ENCODE measurements around the gene IFIH1.

The IFIH1 gene

DNA sequence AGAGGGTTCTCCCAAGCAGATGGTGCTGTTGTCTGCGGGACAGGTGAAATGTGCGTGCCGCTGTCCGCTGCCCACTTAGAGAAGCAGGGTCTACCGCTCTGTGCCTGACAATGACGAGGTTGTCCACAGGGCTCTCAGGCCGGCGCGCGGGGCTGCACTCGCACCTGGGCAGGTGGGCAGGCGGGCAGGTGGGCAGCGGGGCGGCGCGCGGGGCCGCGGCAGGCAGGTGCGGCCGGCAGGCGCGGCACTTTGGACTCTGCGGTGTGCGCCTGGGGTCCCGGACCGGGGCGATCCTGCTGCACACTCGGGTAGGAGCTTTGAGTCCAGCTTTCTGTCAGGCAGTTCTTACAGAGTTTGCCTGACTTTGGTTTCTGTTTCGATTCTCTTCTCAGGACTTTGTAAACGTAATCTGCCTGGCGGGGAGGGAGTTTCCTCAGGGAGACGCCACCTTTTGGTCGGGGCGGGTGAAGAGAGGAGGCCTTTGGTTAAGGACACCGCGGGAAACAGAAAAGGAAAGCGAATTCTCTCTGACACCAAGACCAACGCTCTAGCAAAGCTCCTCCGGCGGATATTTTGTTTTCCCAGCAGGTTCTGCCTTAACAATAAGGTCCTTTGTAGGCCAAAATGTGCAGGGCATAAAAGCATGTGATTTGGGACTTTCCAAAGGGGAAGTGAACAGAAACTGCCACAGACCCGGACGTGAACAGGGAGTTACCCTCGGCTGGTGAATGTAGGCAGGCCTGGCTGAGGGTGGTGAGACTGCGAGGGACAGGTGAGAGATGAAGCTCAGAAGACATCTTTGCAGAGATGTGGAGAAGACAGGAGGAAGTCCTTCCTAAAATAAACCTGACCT, at the start of gene IFIH1:
Gene IFIH1 (minus strand): TSS at position 357 of the 853 bp plus-strand sequence. CDS start 377 bp downstream, outside the sequence.
- Histone ChIP-seq H3K9ac (ENCODE audit: low read depth in 1 of 2, low read length in 2 of 2) (peak within 1 kb of the TSS; percentile 94 to 96), H3K27me3 (ENCODE audit: control insufficient read depth in 1 of 2, insufficient read depth in 2 of 2, low read length in 2 of 2) (no peaks in the 10 kb centered on the region), H3K4me3 (ENCODE audit: low read depth in 1 of 2, low read length in 2 of 2) (peak within 1 kb of the TSS; percentile 98 to 99), H3K36me3 (ENCODE audit: control insufficient read depth in 1 of 2, insufficient read depth in 2 of 2, low read length in 2 of 2) (peaks cover 0 to 3% of the 10 kb centered on the region in 2 donors), H3K9me3 (ENCODE audit: control insufficient read depth in 1 of 2, low read length in 2 of 2) (peaks cover 0 to 2% of the 10 kb centered on the region in 2 donors), H3K27ac (ENCODE audit: low read depth, low read length) (peak within 1 kb of the TSS; percentile 93), H3K4me1 (ENCODE audit: control insufficient read depth in 1 of 2, insufficient read depth in 2 of 2, low read length in 2 of 2) (peaks cover 19 to 57% of the 10 kb centered on the region in 2 donors)

DNA sequence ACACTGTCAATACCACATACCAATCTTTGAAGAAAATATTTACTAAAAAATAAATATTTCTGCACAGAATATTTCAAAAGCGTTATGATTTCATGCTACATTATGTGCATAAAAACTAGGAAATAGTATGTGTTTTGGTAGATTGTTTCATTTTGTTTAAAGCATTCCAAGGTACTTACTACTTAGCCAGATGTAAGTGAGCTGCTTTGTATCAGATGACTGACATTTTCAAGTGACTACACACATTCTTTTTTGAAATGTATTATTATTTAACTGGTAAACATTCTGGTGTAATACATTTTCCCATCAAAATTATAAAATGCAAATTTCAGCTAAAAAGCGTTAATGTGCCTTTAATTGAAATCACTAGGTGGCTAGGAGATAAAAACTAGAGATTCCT, 46.9 kb upstream of the IFIH1 start:
- Histone ChIP-seq H3K36me3 (ENCODE audit: control insufficient read depth in 1 of 2, insufficient read depth in 2 of 2, low read length in 2 of 2) (no peaks in the 10 kb centered on the region), H3K9ac (ENCODE audit: low read depth in 1 of 2, low read length in 2 of 2) (no peak overlapping the region), H3K27me3 (ENCODE audit: control insufficient read depth in 1 of 2, insufficient read depth in 2 of 2, low read length in 2 of 2) (no peaks in the 10 kb centered on the region), H3K4me1 (ENCODE audit: control insufficient read depth in 1 of 2, insufficient read depth in 2 of 2, low read length in 2 of 2) (no peaks in the 10 kb centered on the region), H3K27ac (ENCODE audit: low read depth, low read length) (no peak overlapping the region), H3K4me3 (ENCODE audit: low read depth in 1 of 2, low read length in 2 of 2) (no peak overlapping the region), H3K9me3 (ENCODE audit: control insufficient read depth in 1 of 2, low read length in 2 of 2) (no peaks in the 10 kb centered on the region)

- H3K27me3 ChIP-seq (ENCODE audit: control insufficient read depth in 1 of 2, insufficient read depth in 2 of 2, low read length in 2 of 2) = no peaks in the 10 kb centered on the region
- H3K4me3 ChIP-seq (ENCODE audit: low read depth in 1 of 2, low read length in 2 of 2) = peak overlapping the region; percentile 91 to 97
- H3K9me3 ChIP-seq (ENCODE audit: control insufficient read depth in 1 of 2, low read length in 2 of 2) = no peaks in the 10 kb centered on the region
- H3K9ac ChIP-seq (ENCODE audit: low read depth in 1 of 2, low read length in 2 of 2) = peak overlapping the region; percentile 84
- H3K36me3 ChIP-seq (ENCODE audit: control insufficient read depth in 1 of 2, insufficient read depth in 2 of 2, low read length in 2 of 2) = no peaks in the 10 kb centered on the region
- peaks cover 4 to 12% of the 10 kb centered on the region in 2 donors for H3K4me1 ChIP-seq (ENCODE audit: control insufficient read depth in 1 of 2, insufficient read depth in 2 of 2, low read length in 2 of 2)
- peak overlapping the region; percentile 87 for H3K27ac ChIP-seq (ENCODE audit: low read depth, low read length)
Measured at GRCh38 chr2:162344617-162344950, 26.1 kb upstream of the IFIH1 start.

- Histone ChIP-seq H3K4me3 (ENCODE audit: low read depth in 1 of 2, low read length in 2 of 2) (peak within 1 kb of the TSS; percentile 91 to 97), H3K36me3 (ENCODE audit: control insufficient read depth in 1 of 2, insufficient read depth in 2 of 2, low read length in 2 of 2) (no peaks in the 10 kb centered on the region), H3K27ac (ENCODE audit: low read depth, low read length) (peak within 1 kb of the TSS; percentile 87), H3K9ac (ENCODE audit: low read depth in 1 of 2, low read length in 2 of 2) (peak within 1 kb of the TSS; percentile 84), H3K27me3 (ENCODE audit: control insufficient read depth in 1 of 2, insufficient read depth in 2 of 2, low read length in 2 of 2) (no peaks in the 10 kb centered on the region), H3K9me3 (ENCODE audit: control insufficient read depth in 1 of 2, low read length in 2 of 2) (no peaks in the 10 kb centered on the region), H3K4me1 (ENCODE audit: control insufficient read depth in 1 of 2, insufficient read depth in 2 of 2, low read length in 2 of 2) (peaks cover 4 to 12% of the 10 kb centered on the region in 2 donors)
Measured at GRCh38 chr2:162343824-162344616, 25.5 kb upstream of the IFIH1 start, which contains the start of gene GCA. TSS of gene GCA (plus strand) at chr2:162344132. CDS start at chr2:162344249, 117 bp downstream.

- no peaks in the 10 kb centered on the region for H3K36me3 ChIP-seq (ENCODE audit: control insufficient read depth in 1 of 2, insufficient read depth in 2 of 2, low read length in 2 of 2)
- H3K27me3 ChIP-seq (ENCODE audit: control insufficient read depth in 1 of 2, insufficient read depth in 2 of 2, low read length in 2 of 2) = no peaks in the 10 kb centered on the region
- peaks cover 4 to 12% of the 10 kb centered on the region in 2 donors for H3K4me1 ChIP-seq (ENCODE audit: control insufficient read depth in 1 of 2, insufficient read depth in 2 of 2, low read length in 2 of 2)
- no peak overlapping the region for H3K27ac ChIP-seq (ENCODE audit: low read depth, low read length)
- peak overlapping the region; percentile 91 to 97 for H3K4me3 ChIP-seq (ENCODE audit: low read depth in 1 of 2, low read length in 2 of 2)
- peak overlapping the region in 1 of 2 donors; percentile 84 for H3K9ac ChIP-seq (ENCODE audit: low read depth in 1 of 2, low read length in 2 of 2)
- no peaks in the 10 kb centered on the region for H3K9me3 ChIP-seq (ENCODE audit: control insufficient read depth in 1 of 2, low read length in 2 of 2)
Measured at GRCh38 chr2:162343492-162343823, 25.0 kb upstream of the IFIH1 start.

GRCh38 chr2:162342841-162343240, 24.4 kb upstream of the IFIH1 start:
- H3K27me3 ChIP-seq (ENCODE audit: control insufficient read depth in 1 of 2, insufficient read depth in 2 of 2, low read length in 2 of 2) = no peaks in the 10 kb centered on the region
- H3K9me3 ChIP-seq (ENCODE audit: control insufficient read depth in 1 of 2, low read length in 2 of 2) = no peaks in the 10 kb centered on the region
- H3K9ac ChIP-seq (ENCODE audit: low read depth in 1 of 2, low read length in 2 of 2) = no peak overlapping the region
- no peak overlapping the region for H3K27ac ChIP-seq (ENCODE audit: low read depth, low read length)
- peaks cover 4 to 12% of the 10 kb centered on the region in 2 donors for H3K4me1 ChIP-seq (ENCODE audit: control insufficient read depth in 1 of 2, insufficient read depth in 2 of 2, low read length in 2 of 2)
- no peak overlapping the region for H3K4me3 ChIP-seq (ENCODE audit: low read depth in 1 of 2, low read length in 2 of 2)
- no peaks in the 10 kb centered on the region for H3K36me3 ChIP-seq (ENCODE audit: control insufficient read depth in 1 of 2, insufficient read depth in 2 of 2, low read length in 2 of 2)

GRCh38 chr2:162342321-162342720, 23.8 kb upstream of the IFIH1 start:
- H3K4me3 ChIP-seq (ENCODE audit: low read depth in 1 of 2, low read length in 2 of 2) = no peak overlapping the region
- peaks cover 4 to 12% of the 10 kb centered on the region in 2 donors for H3K4me1 ChIP-seq (ENCODE audit: control insufficient read depth in 1 of 2, insufficient read depth in 2 of 2, low read length in 2 of 2)
- no peak overlapping the region for H3K9ac ChIP-seq (ENCODE audit: low read depth in 1 of 2, low read length in 2 of 2)
- H3K9me3 ChIP-seq (ENCODE audit: control insufficient read depth in 1 of 2, low read length in 2 of 2) = no peaks in the 10 kb centered on the region
- no peak overlapping the region for H3K27ac ChIP-seq (ENCODE audit: low read depth, low read length)
- H3K36me3 ChIP-seq (ENCODE audit: control insufficient read depth in 1 of 2, insufficient read depth in 2 of 2, low read length in 2 of 2) = no peaks in the 10 kb centered on the region
- no peaks in the 10 kb centered on the region for H3K27me3 ChIP-seq (ENCODE audit: control insufficient read depth in 1 of 2, insufficient read depth in 2 of 2, low read length in 2 of 2)

- Histone ChIP-seq H3K36me3 (ENCODE audit: control insufficient read depth in 1 of 2, insufficient read depth in 2 of 2, low read length in 2 of 2) (no peaks in the 10 kb centered on the region), H3K9ac (ENCODE audit: low read depth in 1 of 2, low read length in 2 of 2) (no peak overlapping the region), H3K4me3 (ENCODE audit: low read depth in 1 of 2, low read length in 2 of 2) (no peak overlapping the region), H3K4me1 (ENCODE audit: control insufficient read depth in 1 of 2, insufficient read depth in 2 of 2, low read length in 2 of 2) (peaks cover 4 to 12% of the 10 kb centered on the region in 2 donors), H3K27ac (ENCODE audit: low read depth, low read length) (no peak overlapping the region), H3K9me3 (ENCODE audit: control insufficient read depth in 1 of 2, low read length in 2 of 2) (no peaks in the 10 kb centered on the region), H3K27me3 (ENCODE audit: control insufficient read depth in 1 of 2, insufficient read depth in 2 of 2, low read length in 2 of 2) (no peaks in the 10 kb centered on the region)
Measured at GRCh38 chr2:162340822-162341221, 22.3 kb upstream of the IFIH1 start.

GRCh38 chr2:162337868-162338267, 19.4 kb upstream of the IFIH1 start:
- no peak overlapping the region for H3K4me3 ChIP-seq (ENCODE audit: low read depth in 1 of 2, low read length in 2 of 2)
- no peaks in the 10 kb centered on the region for H3K27me3 ChIP-seq (ENCODE audit: control insufficient read depth in 1 of 2, insufficient read depth in 2 of 2, low read length in 2 of 2)
- no peak overlapping the region for H3K27ac ChIP-seq (ENCODE audit: low read depth, low read length)
- no peaks in the 10 kb centered on the region for H3K36me3 ChIP-seq (ENCODE audit: control insufficient read depth in 1 of 2, insufficient read depth in 2 of 2, low read length in 2 of 2)
- H3K4me1 ChIP-seq (ENCODE audit: control insufficient read depth in 1 of 2, insufficient read depth in 2 of 2, low read length in 2 of 2) = no peaks in the 10 kb centered on the region
- no peak overlapping the region for H3K9ac ChIP-seq (ENCODE audit: low read depth in 1 of 2, low read length in 2 of 2)
- no peaks in the 10 kb centered on the region for H3K9me3 ChIP-seq (ENCODE audit: control insufficient read depth in 1 of 2, low read length in 2 of 2)

DNA sequence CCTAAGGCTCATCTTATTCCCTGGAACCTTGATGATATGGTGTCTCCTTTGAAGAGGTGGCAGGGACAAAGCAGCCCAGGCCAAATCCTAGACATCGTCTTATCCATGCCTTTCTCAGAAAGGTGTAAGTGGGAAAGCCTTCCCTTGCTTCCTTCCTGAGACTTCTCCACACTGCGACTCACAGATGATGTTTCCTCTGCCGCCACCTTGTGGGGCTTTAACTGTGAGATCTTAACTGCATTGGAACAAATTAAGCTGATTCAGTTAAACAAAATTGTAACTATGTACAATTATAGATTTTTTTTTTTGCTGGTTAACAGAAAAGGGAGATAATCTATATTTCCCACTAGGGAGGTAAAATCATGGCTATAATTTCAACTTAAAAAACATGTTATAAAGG, 15.5 kb upstream of the IFIH1 start:
- Histone ChIP-seq H3K9ac (ENCODE audit: low read depth in 1 of 2, low read length in 2 of 2) (no peak overlapping the region), H3K27ac (ENCODE audit: low read depth, low read length) (no peak overlapping the region), H3K9me3 (ENCODE audit: control insufficient read depth in 1 of 2, low read length in 2 of 2) (no peaks in the 10 kb centered on the region), H3K27me3 (ENCODE audit: control insufficient read depth in 1 of 2, insufficient read depth in 2 of 2, low read length in 2 of 2) (no peaks in the 10 kb centered on the region), H3K36me3 (ENCODE audit: control insufficient read depth in 1 of 2, insufficient read depth in 2 of 2, low read length in 2 of 2) (no peaks in the 10 kb centered on the region), H3K4me3 (ENCODE audit: low read depth in 1 of 2, low read length in 2 of 2) (no peak overlapping the region), H3K4me1 (ENCODE audit: control insufficient read depth in 1 of 2, insufficient read depth in 2 of 2, low read length in 2 of 2) (no peaks in the 10 kb centered on the region)

Measured in duodenal mucosa (tissue), 2 donors.